ENCODE measurements around the gene RNF166.
"Not testable (repeated sequence)": the region's sequence is repeated elsewhere in the genome, so short reads cannot be mapped to it uniquely, and the experiment has no call there.

Gene RNF166

DNA sequence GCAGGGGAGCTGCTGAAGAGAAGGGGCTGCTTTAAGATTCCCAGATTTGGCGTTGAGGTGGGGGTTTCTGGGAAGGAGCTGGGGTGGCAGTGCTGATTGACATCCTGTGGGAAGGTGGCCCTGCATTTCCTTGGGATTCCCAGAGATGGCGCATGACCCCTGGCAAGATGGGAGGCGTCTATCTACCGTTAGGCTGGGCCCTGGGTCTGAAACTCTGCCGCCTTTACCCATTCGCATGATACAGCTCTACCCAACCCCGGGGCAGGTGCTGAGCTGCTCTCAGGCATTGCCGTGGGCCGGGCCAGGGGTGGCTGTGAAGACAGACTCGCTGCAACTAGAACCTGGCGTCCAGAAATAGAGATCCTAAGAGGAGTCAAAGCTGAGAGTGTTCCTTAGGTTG is 33.4 kb downstream of the RNF166 start:
- Mint-ChIP-seq H3K4me3 (no peak overlapping the region), H3K9me3 (ENCODE audit: low read depth) (no peaks in the 10 kb centered on the region), H3K27me3 (no peaks in the 10 kb centered on the region), H3K27ac (no peak overlapping the region), H3K36me3 (peaks cover 2% of the 10 kb centered on the region), H3K4me1 (ENCODE audit: low read depth) (no peaks in the 10 kb centered on the region)

DNA sequence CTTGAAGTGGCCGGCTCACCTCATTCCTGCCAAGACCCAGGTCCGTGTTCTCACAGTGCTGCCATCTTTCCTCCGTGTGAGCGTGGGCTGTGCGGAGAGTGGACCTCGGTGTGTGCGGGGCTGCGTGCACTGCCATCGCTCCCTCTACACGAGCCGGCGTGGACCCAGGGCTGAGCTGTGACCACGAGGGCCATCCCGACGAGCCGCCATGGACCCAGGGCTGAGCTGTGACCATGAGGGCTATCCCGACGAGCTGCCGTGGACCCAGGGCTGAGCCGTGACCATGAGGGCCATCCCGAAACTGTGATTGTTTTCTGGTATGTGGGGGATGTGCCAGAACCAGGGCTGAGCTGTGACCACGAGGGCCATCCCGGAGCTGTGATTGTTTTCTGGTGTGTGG is 34.4 kb downstream of the RNF166 start:
- H3K9me3 Mint-ChIP-seq (ENCODE audit: low read depth), result no peaks in the 10 kb centered on the region
- no peaks in the 10 kb centered on the region for H3K4me1 Mint-ChIP-seq (ENCODE audit: low read depth)
- peaks cover 2% of the 10 kb centered on the region for H3K36me3 Mint-ChIP-seq
- no peak overlapping the region for H3K27ac Mint-ChIP-seq
- H3K27me3 Mint-ChIP-seq, result no peaks in the 10 kb centered on the region
- no peak overlapping the region for H3K4me3 Mint-ChIP-seq

DNA sequence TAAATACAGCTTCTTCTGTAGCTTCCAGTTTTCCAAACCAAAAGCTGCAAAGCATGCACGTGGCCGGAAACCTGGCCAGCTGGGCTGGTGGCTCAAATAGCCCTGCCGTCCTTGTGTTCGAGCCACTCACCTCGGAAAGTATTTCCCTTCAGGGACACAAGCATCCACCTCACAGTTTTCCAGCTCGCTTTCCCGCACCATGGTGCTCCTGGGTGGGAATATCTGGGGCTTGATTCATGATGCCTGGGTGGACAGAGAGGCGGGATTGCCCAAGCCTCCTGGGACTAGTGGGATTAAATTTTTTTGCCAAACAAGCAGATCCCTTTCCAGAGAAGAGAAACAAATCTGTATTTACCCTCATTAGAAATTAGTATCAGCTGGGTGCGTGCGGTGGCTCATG is 36.2 kb downstream of the RNF166 start:
- Mint-ChIP-seq H3K4me3 (no peak overlapping the region), H3K4me1 (ENCODE audit: low read depth) (no peaks in the 10 kb centered on the region), H3K27ac (no peak overlapping the region)

DNA sequence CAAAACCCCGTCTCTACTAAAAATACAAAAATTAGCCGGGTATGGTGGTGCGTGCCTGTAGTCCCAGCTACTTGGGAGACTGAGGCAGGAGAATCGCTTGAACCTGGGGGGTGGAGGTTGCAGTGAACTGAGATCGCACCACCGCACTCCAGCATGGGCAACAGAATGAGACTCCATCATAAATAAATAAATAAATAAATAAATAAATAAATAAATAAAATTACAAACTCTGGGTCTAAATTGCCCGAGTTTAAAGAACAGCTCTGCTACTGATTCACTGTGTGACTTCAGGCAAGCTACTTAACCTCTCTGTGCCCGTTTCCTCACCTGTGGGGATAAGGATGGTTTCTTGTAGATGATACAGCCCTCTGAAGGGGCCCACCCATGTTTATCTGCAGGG is 36.7 kb downstream of the RNF166 start:
- H3K27ac Mint-ChIP-seq; H3K9me3 Mint-ChIP-seq (ENCODE audit: low read depth); H3K27me3 Mint-ChIP-seq; H3K36me3 Mint-ChIP-seq; H3K4me1 Mint-ChIP-seq (ENCODE audit: low read depth); H3K4me3 Mint-ChIP-seq: not testable (repeated sequence)

More for the DNA sequence above, 36.2 kb downstream of the RNF166 start:
- Mint-ChIP-seq H3K9me3 (ENCODE audit: low read depth) (no peaks in the 10 kb centered on the region), H3K27me3 (no peaks in the 10 kb centered on the region), H3K36me3 (peaks cover 2% of the 10 kb centered on the region)

DNA sequence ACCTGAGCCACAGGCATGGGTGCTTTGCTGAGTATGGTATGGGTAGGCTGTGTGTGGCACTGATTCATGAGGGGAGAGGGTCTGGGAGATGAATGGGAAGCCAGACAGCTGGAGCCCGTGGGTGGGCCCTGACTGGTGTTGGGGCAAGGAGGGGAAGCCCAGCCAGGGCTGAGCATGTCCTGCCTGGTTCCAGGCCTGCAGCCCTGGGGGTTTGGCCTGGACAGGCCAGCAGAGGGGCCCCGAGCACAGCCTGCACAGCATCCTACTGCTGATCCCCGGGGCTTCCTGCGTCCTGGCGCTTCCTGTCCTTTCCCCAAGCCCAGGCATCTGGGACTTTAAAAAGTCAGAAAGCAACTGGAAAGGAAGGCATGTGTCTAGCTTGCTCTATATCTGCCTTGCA is 38.7 kb downstream of the RNF166 start:
- H3K27me3 Mint-ChIP-seq, result no peaks in the 10 kb centered on the region
- H3K27ac Mint-ChIP-seq, result no peak overlapping the region
- H3K4me3 Mint-ChIP-seq, result no peak overlapping the region
- H3K4me1 Mint-ChIP-seq (ENCODE audit: low read depth), result peaks cover 6% of the 10 kb centered on the region
- H3K9me3 Mint-ChIP-seq (ENCODE audit: low read depth), result no peaks in the 10 kb centered on the region
- H3K36me3 Mint-ChIP-seq, result peaks cover 2% of the 10 kb centered on the region

DNA sequence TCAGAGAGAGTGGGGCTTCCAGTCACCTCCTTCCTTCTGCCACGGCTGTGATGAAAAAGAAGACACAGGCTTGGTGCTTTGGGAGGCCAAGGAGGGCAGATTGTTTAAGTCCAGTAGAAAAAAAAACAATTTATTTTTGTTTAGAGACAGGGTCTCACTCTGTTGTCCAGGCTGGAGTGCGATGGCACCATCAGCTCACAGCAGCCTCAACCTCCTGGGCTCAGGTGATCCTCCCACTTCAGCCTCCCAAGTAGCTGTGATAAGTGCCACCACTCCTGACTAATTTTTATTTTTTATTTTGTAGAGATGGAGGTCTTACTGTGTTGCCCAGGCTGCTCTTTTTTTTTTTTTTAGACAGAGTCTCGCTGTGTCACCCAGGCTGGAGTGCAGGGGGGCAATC is 40.6 kb downstream of the RNF166 start:
- Mint-ChIP-seq H3K27ac (no peak overlapping the region), H3K4me1 (ENCODE audit: low read depth) (peaks cover 17% of the 10 kb centered on the region), H3K9me3 (ENCODE audit: low read depth) (no peaks in the 10 kb centered on the region), H3K27me3 (no peaks in the 10 kb centered on the region), H3K4me3 (no peak overlapping the region), H3K36me3 (peaks cover 2% of the 10 kb centered on the region)

DNA sequence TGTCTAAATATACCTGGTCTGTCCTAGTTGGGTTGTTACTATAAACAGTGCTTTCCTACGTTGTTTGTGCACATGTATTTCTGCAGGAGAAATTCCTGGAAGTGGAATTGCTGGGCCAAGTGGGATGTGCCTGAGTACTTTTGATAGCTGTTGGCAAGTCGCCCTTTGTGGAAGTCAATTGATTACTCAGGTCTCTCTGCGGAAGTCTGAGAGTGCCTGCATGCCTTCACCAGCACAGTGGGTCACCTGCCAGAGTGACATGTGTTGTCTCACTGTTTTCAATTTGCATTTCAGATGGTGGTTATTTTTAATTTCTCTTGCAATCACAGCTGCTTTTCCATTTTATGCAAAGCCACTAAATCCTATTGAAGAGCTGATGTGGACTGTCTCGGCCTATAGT is 41.1 kb downstream of the RNF166 start:
- Mint-ChIP-seq H3K36me3 (peaks cover 2% of the 10 kb centered on the region), H3K4me3 (peak overlapping the region; percentile 36), H3K27me3 (no peaks in the 10 kb centered on the region), H3K27ac (no peak overlapping the region), H3K4me1 (ENCODE audit: low read depth) (peaks cover 18% of the 10 kb centered on the region), H3K9me3 (ENCODE audit: low read depth) (no peaks in the 10 kb centered on the region)

DNA sequence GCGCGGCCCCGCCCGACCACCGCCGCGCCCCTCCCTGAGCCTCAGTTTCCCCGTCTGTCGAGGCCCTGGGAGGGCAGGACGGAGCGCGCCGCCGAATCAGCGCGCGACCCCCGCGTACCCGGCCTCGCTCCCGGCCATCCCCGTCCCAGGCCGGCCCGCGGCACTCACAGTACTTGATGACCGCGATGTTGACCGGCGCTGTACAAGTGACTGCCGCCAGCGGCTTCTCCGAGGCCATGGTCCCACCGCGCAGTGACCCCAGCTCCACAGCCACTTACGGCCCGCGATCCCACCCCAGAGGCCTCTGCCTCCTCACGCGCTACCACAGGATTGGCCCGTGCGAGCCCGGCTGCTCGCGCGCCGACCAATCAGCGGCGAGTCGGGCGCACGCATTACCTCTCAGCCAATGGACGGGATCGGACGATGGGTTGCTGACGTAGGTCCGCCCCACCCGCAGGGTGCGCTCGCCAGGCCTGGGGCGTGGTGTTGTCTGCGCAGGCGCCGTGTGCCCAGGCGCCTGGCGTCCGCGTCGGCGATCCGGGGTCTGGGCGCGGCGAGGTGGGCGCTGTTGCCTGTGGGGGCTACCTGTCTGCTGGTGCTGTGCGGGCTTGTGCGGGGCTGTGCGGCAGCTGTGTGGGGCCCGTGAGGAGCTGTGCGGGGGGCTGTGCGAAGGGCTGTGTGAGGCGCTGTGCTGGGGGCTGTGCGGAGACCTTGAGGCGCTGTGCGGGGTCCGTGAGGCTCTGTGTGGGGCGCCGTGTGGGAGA is 43.2 kb downstream of the RNF166 start, which contains the start of gene MVD:
MVD (minus strand) TSS at position 249 of the 764 bp plus-strand sequence; CDS start at position 238, 11 bp downstream.
- H3K36me3 Mint-ChIP-seq, result no peaks in the 10 kb centered on the region
- H3K27ac Mint-ChIP-seq, result peak within 1 kb of the TSS; percentile 84
- peaks cover 18% of the 10 kb centered on the region for H3K4me1 Mint-ChIP-seq (ENCODE audit: low read depth)
- H3K4me3 Mint-ChIP-seq, result peak within 1 kb of the TSS; percentile 90
- H3K9me3 Mint-ChIP-seq (ENCODE audit: low read depth), result no peaks in the 10 kb centered on the region
- H3K27me3 Mint-ChIP-seq, result no peaks in the 10 kb centered on the region

DNA sequence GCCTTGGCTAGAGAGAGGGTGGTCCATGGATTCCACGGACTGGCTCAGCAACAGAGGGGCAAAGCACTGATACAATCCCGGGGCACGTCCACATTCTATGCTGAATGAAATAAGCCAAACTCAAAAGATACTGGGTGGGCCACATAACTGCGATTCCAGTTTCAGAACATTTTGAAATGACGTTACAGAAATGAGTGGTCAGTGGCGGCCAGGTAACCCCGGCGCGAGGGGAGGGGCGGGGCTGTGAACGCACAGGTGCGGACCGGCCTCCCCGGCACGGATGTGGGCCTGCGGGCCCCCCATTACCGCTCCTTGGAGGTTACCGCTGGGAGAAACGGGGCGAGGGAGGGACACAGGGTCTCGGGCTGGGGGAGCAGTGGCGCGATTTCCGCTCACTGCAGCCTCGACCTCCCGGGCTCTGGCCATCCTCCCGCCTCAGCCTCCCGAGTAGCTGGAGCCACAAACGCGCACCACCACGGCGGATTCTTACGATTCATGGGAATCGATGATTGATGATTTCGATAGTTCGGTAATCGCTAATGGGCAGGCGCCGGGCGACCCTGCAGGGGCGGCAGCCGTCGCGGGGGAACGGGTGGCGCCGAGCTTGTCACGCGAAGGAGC is 43.9 kb downstream of the RNF166 start:
- H3K4me3 Mint-ChIP-seq, result peak overlapping the region; percentile 88
- no peaks in the 10 kb centered on the region for H3K36me3 Mint-ChIP-seq
- H3K27me3 Mint-ChIP-seq, result no peaks in the 10 kb centered on the region
- peaks cover 18% of the 10 kb centered on the region for H3K4me1 Mint-ChIP-seq (ENCODE audit: low read depth)
- peak overlapping the region; percentile 8 for H3K27ac Mint-ChIP-seq
- H3K9me3 Mint-ChIP-seq (ENCODE audit: low read depth), result no peaks in the 10 kb centered on the region

DNA sequence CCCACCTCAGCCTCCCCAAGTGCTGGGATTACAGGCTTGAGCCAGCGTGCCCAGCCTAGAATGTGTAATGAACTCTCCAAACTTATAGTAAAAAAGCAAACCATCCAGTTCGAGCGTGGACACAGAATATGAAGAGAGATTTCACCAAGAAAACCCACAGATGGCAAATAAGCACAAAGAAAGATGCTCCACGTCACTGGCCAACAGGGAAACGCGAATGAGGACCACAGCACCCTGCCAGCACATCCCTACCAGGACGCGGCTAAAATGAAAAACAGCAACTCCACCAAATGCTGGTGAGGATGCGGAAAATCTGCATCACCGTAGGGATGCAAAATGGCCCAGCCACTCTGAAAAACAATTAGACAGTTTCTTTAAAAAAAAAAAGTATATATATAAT is 44.7 kb downstream of the RNF166 start:
- Mint-ChIP-seq H3K27ac (no peak overlapping the region), H3K9me3 (ENCODE audit: low read depth) (no peaks in the 10 kb centered on the region), H3K36me3 (no peaks in the 10 kb centered on the region), H3K4me1 (ENCODE audit: low read depth) (peaks cover 18% of the 10 kb centered on the region), H3K27me3 (no peaks in the 10 kb centered on the region), H3K4me3 (peak overlapping the region; percentile 70)

DNA sequence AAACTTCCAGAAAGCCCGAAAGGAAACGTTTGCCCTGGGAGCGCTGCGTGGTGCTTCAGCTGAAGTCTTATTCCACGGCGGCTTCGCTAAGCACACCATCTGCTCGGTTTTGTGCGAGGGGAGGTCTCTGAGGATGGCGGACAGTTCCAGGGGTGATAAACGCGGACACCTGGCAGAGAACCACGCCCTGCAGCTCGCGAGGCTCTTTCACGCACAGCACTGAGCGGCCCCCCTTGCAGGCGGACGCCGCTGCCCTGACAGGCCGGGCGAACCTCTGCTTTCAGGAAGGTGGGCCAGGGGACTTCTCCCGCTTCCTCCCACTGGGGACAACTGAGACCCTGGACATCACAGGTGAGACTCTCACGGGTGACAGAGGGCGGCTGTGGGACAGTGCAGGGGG is 47.0 kb downstream of the RNF166 start:
- Mint-ChIP-seq H3K4me3 (no peak overlapping the region), H3K27me3 (no peaks in the 10 kb centered on the region), H3K27ac (no peak overlapping the region), H3K36me3 (no peaks in the 10 kb centered on the region), H3K9me3 (ENCODE audit: low read depth) (no peaks in the 10 kb centered on the region), H3K4me1 (ENCODE audit: low read depth) (peaks cover 16% of the 10 kb centered on the region)

DNA sequence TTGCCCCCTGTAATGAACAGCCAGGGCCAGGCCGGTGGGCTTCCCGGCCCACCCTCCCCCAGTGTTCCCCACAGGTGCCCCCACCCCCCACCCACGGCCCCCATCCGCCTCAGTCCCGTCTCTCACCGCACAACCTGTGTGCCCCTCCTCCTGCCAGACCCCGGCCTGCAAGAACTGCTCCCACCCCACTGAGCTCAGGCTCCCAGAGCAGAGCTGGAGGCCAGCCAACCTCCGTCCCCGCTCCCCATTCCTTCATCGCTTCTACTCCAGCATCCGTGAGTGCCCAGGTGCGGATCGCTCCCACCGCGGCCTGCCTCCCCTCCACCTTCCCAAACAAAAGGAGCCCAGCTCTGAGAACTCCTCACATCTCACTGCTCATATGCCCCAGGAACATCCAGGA is 47.5 kb downstream of the RNF166 start:
- H3K9me3 Mint-ChIP-seq (ENCODE audit: low read depth), result no peaks in the 10 kb centered on the region
- H3K27ac Mint-ChIP-seq, result no peak overlapping the region
- no peaks in the 10 kb centered on the region for H3K27me3 Mint-ChIP-seq
- H3K36me3 Mint-ChIP-seq, result no peaks in the 10 kb centered on the region
- no peak overlapping the region for H3K4me3 Mint-ChIP-seq
- peaks cover 14% of the 10 kb centered on the region for H3K4me1 Mint-ChIP-seq (ENCODE audit: low read depth)

DNA sequence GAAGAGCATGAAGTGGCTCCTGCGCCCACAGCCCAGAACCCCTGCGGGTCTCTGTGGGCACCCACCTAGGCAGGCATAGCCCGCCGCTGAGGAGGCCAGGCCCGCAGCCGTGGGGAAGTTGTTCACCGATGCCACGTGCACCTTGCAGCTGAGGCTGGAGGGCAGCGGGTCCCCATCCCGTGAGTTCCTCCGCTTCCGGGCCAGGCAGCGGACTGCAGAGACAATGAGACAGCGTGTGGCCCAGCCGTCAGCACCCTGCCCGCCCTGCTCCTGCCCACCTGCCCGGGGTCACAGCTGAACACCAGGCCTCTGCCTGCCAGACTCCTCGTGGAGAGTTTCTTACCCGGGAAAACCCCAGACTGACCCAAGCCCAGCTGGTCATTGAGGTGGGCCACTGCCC is 48.8 kb downstream of the RNF166 start:
- H3K27ac Mint-ChIP-seq, result no peak overlapping the region
- no peaks in the 10 kb centered on the region for H3K27me3 Mint-ChIP-seq
- H3K4me3 Mint-ChIP-seq, result no peak overlapping the region
- no peaks in the 10 kb centered on the region for H3K9me3 Mint-ChIP-seq (ENCODE audit: low read depth)
- H3K36me3 Mint-ChIP-seq, result no peaks in the 10 kb centered on the region
- H3K4me1 Mint-ChIP-seq (ENCODE audit: low read depth), result peaks cover 15% of the 10 kb centered on the region

DNA sequence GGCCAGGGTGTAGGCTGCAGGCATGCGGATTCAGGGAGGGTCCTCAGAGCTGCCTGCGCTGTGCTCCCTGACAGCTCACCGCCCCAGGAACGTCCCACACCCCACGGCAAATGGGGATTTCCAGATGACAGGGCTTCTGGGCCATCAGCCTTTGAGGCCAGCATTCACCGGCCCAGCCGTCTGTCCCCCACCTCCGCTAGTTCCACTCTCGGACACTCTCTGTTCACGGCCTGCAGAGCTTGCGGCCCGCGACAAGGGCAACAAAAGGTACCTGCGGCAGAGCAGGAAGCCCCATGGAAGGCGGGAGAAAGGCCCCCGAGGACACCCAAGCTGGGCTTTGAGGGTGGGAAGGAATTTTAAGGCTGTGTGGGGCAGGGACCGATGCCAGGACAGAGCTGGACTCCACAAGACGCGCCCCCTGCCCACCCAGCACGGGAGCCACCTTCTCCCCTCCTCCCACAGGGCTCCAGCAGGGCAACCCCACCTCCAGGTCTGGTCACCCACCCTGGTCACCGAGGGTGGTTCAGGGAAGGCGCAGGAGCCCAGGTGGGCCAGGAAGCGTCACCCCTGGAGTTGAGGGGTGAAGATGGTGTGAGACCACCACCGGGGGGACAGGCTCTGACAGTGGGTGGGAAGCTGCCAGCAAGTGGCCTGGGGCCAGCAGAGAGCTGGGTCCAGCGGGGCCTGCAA is 49.8 kb downstream of the RNF166 start:
- Mint-ChIP-seq H3K27ac (no peak overlapping the region), H3K4me1 (ENCODE audit: low read depth) (peaks cover 10% of the 10 kb centered on the region), H3K36me3 (no peaks in the 10 kb centered on the region), H3K27me3 (no peaks in the 10 kb centered on the region), H3K4me3 (no peak overlapping the region), H3K9me3 (ENCODE audit: low read depth) (no peaks in the 10 kb centered on the region)

DNA sequence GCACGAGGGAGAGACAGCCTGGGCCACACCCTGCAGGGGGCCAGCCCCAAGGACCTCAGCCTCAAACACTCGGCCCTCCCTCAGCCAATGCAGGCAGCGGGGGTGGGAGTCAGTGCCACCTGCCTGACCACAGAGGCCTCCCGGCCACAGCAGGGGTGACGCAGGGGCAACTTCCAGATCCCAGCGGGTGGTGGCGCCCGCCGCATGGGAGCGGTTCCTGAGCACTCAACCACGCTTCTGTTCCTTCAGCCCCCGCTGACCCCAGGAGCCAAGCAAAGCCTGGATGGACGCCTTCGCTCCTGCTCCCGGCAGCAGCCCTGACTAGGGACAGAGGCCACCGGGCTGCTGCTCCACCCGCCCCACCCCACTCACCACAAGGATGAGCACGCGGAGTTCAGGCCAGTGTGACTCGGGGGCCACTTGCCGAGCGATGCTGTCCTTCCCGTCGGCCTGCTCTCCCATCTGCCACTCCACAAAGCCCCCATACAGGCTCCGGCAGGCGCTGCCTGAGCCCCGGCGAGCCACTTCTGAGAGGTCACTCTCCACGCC is 50.4 kb downstream of the RNF166 start:
- no peak overlapping the region for H3K4me3 Mint-ChIP-seq

More for the DNA sequence above, 50.4 kb downstream of the RNF166 start:
- Mint-ChIP-seq H3K27ac (no peak overlapping the region), H3K27me3 (no peaks in the 10 kb centered on the region), H3K9me3 (ENCODE audit: low read depth) (no peaks in the 10 kb centered on the region), H3K4me1 (ENCODE audit: low read depth) (peaks cover 7% of the 10 kb centered on the region), H3K36me3 (no peaks in the 10 kb centered on the region)

All from activated naive CD8-positive, alpha-beta T cell (primary cell).